Heart right ventricle (tissue), 16 donors: ENCODE data around the gene BRSK1. TPM values are rescaled to one million over a fixed set of nuclear protein-coding genes. Genes with fewer than 3 reads are reported as not detected.

Experiments
- ATAC-seq, 8 donors: fragments of 200-7000 bp; cut with Tn5 transposase; one replicate each; pipeline ENCODE4 v1.9.1; 2020; ENCODE audit warnings: mild to moderate bottlenecking in 8 of 8, moderate library complexity in 8 of 8, moderate number of reproducible peaks in 1 of 8
- DNase-seq, 2 donors: peaks; one replicate each; pipeline ENCODE4 v3.0.0-alpha.2; 2020
- H3K27ac ChIP-seq, 10 donors: fragments of 200-600 bp; sonication (generic) in 2 of 10; one replicate each; pipeline versions ENCODE4 v1.5.0 to v1.8.0; 2020 to 2022; ENCODE audit warnings: mild to moderate bottlenecking in 3 of 10
- H3K27me3 ChIP-seq, 7 donors: fragments of 200-600 bp; one replicate each; pipeline ENCODE4 v1.8.0; 2021 to 2022; ENCODE audit warnings: mild to moderate bottlenecking in 2 of 7
- H3K36me3 ChIP-seq, 9 donors: fragments of 200-600 bp; sonication (generic) in 1 of 9; one replicate each; pipeline versions ENCODE4 v1.5.0 to v1.8.0; 2020 to 2022; ENCODE audit warnings: mild to moderate bottlenecking in 2 of 9
- H3K4me1 ChIP-seq, 9 donors: fragments of 200-600 bp; sonication (generic) in 1 of 9; one replicate each; pipeline versions ENCODE4 v1.5.0 to v1.8.0; 2020 to 2022; ENCODE audit warnings: mild to moderate bottlenecking in 4 of 9
- H3K4me3 ChIP-seq, 10 donors: fragments of 200-600 bp; sonication (generic) in 2 of 10; one replicate each; pipeline versions ENCODE4 v1.5.0 to v1.8.0; 2020 to 2022; ENCODE audit warnings: mild to moderate bottlenecking in 7 of 10, moderate library complexity in 2 of 10
- H3K9me3 ChIP-seq, 11 donors: fragments of 200-600 bp in 10 of 11; sonication (generic) in 2 of 11; one replicate each; pipeline versions ENCODE4 v1.5.0 to v1.8.0; 2013 to 2022; ENCODE audit warnings: mild to moderate bottlenecking in 2 of 11, control low read depth in 1 of 11, moderate library complexity in 1 of 11
- CTCF ChIP-seq, 9 donors: fragments of 200-600 bp; sonication (generic) in 2 of 9; IDR thresholded peaks; one replicate each; pipeline versions ENCODE4 v1.5.0 to v1.8.0; 2021 to 2022; ENCODE audit warnings: antibody characterized with exemption in 9 of 9, mild to moderate bottlenecking in 5 of 9, moderate library complexity in 1 of 9
- WGBS, 2 donors: extraction: QIAGEN DNeasy Blood & Tissue Kit; methylation state at CpG; one replicate each; pipeline ENCODE4 v1.1.7; 2013; ENCODE audit warnings: inconsistent platforms in 1 of 2; 5-methylcytosine and 5-hydroxymethylcytosine counted together
- intact Hi-C, 10 donors: fragments of 100-400 bp; cut with DNase I; formaldehyde crosslinking; loops; one replicate each; pipeline versions ENCODE4 v1.11.1 to v1.14.2; 2022
- polyA plus RNA-seq, 2 donors: library from polyadenylated mRNA; stranded (reverse); fragments of 200-250 nt; gene quantifications; one replicate each; pipeline ENCODE4 v1.2.3, GENCODE V29; 2013
- total RNA-seq, 10 donors: library from RNA; stranded (reverse); fragmentation: NEBNext Ultra II Directional in 3 of 10; extraction: Animal tissue kit (Norgen Biotek cat#: 25700) in 3 of 10; gene quantifications; one replicate each; pipeline versions ENCODE4 v1.2.1 to v1.2.4, GENCODE V29; 2021 to 2023
- donor health status: Arrhythmogenic right ventricular cardiomyopathy.
- donor health status: ischemic (EF 13 %, LVEDD 7.1; RV severe dilation, severe dysfunction).
- donor health status: healthy with polysubstance abuse.
- donor health status: DM: no; HTN: yes; CAD: no.
- donor health status: DM: no; HTN: no; CAD: no.
- donor health status: ischemic (EF 25% LVEDD 6.9; RV normal size, moderate dysfunction).
- donor health status: ischemic (EF 25% LVEDD 5.7; RV mildly dilated, moderate dysfunction).
- donor health status: healthy.
- donor health status: DM: yes; HTN: yes; CAD: no.
- donor health status: Ischemic cardiomyopathy.
- donor health status: ischemic (EF 35%, LVEDD 5.7; RV mildly dilated, moderate dysfunction).
- donor health status: nonischemic (EF 11% LVEDD 7.7; RV severe dilation, severe dysfunction).
- donor health status: DM: yes; HTN: yes; CAD: no.
- donor health status: PGD.
- donor health status: ischemic (EF 29% LVEDD 5.4; RV normal size, mild dysfunction).
- donor health status: nonischemic (EF 23%, LVEDD 6.1; RV moderate dilation, normal function).

BRSK1 gene
- total and polyA plus RNA-seq, 12 donors = 1.8 to 12.6 (median 3.2) TPM

DNA sequence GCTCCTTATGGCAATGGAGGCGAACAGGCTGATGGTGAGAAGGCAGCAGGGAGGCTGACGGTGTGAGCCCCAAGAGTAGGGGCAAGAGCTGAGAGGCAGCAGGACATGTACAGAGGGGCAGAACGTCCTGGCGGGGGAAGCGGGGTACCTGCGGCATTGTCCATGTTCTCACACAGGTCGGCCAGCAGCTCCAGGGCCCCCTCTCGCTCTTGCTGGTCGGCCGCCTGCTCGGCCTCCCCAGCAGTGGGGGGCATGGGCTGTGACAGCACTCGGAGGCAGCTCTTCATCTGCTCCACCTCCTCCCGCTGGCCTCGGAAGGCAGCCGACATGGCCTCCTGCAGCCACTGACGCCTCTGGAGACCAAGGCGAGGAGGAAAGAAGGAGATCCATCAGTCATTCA, 6.3 kb upstream of the BRSK1 start:
- intact Hi-C loops = no loop called here
- peaks cover 6 to 31% (median 11%) of the 10 kb centered on the region in 9 donors for H3K4me1 ChIP-seq
- H3K27me3 ChIP-seq = no peaks in the 10 kb centered on the region
- no peak overlapping the region for H3K4me3 ChIP-seq
- no peak for TF ChIP-seq CTCF (IDR thresholded peaks at IDR 0.05)
- ATAC-seq (no peak), DNase-seq (no peak)
- WGBS, 2 donors = 85 to 89% methylated on average over 17 of the region's 17 CpGs
- peak overlapping the region in 1 of 10 donors; percentile 8 for H3K27ac ChIP-seq
- no peaks in the 10 kb centered on the region for H3K9me3 ChIP-seq
- H3K36me3 ChIP-seq = peaks cover 0 to 58% (median 5%) of the 10 kb centered on the region in 9 donors

DNA sequence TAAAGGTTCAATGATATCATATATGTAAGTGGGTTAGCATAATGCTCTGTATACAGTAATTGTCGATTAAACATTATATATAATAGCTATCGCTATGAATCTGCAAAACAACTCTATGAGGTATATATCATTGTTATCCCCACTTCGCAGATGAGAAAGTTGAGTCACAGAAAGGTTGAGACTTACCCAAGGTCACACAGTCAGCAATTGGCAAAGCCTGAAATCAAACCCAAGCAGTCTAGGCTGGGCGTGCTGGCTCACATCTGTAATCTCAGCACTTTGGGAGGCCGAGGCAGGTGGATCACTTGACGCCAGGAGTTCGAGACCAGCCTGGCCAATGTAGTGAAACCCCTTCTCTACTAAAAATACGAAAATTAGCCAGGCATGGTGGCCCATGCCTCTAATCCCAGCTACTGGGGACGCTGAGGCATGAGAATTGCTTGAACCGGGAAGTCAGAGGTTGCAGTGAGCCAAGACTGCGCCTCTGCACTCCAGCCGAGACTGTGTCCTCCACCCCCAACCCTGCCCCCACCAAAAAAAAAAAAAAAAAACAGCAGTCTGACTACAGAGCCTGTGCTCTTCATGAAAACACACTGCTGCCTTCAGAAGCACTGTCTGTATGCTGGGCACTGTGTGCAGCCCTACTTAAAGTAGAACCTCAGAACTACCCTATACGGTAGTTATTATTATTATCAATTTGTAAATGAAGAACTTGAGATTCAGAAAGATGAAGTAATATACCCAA, 5.2 kb upstream of the BRSK1 start:
- peak overlapping the region in 3 of 10 donors; percentile 60 to 79 (median 76) for H3K4me3 ChIP-seq
- intact Hi-C loops = no loop called here
- WGBS, 2 donors = 75 to 86% methylated on average over 13 of the region's 13 CpGs

GRCh38 chr19:55279340-55279739, 4.5 kb upstream of the BRSK1 start:
- peak overlapping the region; percentile 48 to 84 (median 78) for H3K4me3 ChIP-seq
- H3K4me1 ChIP-seq = peaks cover 6 to 31% (median 11%) of the 10 kb centered on the region in 9 donors
- H3K36me3 ChIP-seq = peaks cover 0 to 40% (median 5%) of the 10 kb centered on the region in 9 donors
- DNase-seq (no peak), ATAC-seq (no peak)
- TF ChIP-seq CTCF (IDR thresholded peaks at IDR 0.05) = no peak
- peak overlapping the region in 9 of 10 donors; percentile 75 to 91 (median 85) for H3K27ac ChIP-seq
- peaks cover 0 to 11% (median 0%) of the 10 kb centered on the region in 7 donors for H3K27me3 ChIP-seq
- H3K9me3 ChIP-seq = no peaks in the 10 kb centered on the region
- intact Hi-C loops = no loop called here
- WGBS, 2 donors = 8 to 15% methylated on average over 23 of the region's 23 CpGs

More for the DNA sequence above, 5.2 kb upstream of the BRSK1 start:
- Histone ChIP-seq H3K27me3 (peaks cover 0 to 3% (median 0%) of the 10 kb centered on the region in 7 donors), H3K9me3 (no peaks in the 10 kb centered on the region), H3K36me3 (peaks cover 0 to 48% (median 5%) of the 10 kb centered on the region in 9 donors), H3K27ac (no peak overlapping the region), H3K4me1 (peaks cover 6 to 31% (median 11%) of the 10 kb centered on the region in 9 donors)
- ATAC-seq (no peak), DNase-seq (no peak)
- TF ChIP-seq CTCF (IDR thresholded peaks at IDR 0.05) = no peak

DNA sequence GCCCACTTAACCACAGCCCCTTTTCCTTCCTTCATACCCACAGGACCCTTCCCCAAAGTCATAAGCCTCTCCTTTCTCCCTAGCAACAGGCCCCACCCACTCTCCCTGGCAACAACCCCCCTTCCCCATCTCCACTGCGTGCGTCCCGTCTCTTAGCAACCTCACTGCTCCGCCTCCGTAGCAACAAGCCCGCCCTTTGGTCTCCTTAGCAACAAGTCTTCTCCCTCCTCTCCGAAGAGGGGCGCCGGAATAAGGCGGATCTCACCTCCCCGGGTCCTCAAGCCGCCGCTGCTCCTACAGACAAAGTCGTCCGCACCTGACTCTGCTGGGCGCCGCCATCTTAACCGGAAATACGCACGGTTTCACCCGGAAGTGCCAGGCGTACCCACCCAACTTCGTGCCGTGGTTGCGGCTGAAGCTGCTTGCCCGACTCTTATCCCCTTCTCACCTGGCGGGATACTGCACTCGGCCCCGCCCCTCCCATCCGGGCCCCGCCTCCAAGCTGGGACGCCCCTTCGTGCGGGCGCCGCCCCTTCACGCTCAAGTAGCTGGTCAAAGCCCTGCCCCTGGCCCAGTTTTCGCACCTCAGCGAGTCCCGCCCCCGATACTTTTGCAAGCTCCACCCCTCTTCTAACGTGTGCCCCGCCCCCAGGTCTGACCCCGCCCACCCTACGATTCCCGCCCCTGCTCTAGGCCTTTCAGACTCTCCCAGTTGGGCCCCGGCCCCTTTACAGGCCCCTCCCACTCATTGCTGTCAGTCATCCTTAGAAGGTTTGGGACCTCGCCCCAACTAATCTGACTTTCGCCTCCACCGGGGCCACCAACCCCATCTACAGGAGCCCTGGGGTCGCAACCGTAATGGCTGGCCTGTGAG, 3.8 kb upstream of the BRSK1 start, which contains the start of gene HSPBP1:
Gene HSPBP1, minus strand, starts transcription at position 341 of the 874 bp plus-strand sequence. CDS start 502 bp downstream, outside the sequence.
- Histone ChIP-seq H3K36me3 (peaks cover 0 to 33% (median 5%) of the 10 kb centered on the region in 9 donors), H3K27me3 (peaks cover 0 to 12% (median 0%) of the 10 kb centered on the region in 7 donors), H3K27ac (peak within 1 kb of the TSS; percentile 34 to 91 (median 85)), H3K4me3 (peak within 1 kb of the TSS; percentile 48 to 84 (median 78)), H3K4me1 (peaks cover 6 to 31% (median 15%) of the 10 kb centered on the region in 9 donors), H3K9me3 (no peaks in the 10 kb centered on the region)
- TF ChIP-seq CTCF (IDR thresholded peaks at IDR 0.05) = no peak
- intact Hi-C loops = loop anchor here in 1 of 10 donors (5.0 kb wide), 1 partner anchor 107 kb away; the partner anchor contains the start of gene RPL28
- 2 to 4% methylated on average over 50 to 52 of the region's 52 CpGs for WGBS, 2 donors
- DNase-seq (peak; percentile 90), ATAC-seq (peak; percentile 88 to 94 (median 92))
